Measurements from ENCODE around the gene PFAS.

The PFAS gene

DNA sequence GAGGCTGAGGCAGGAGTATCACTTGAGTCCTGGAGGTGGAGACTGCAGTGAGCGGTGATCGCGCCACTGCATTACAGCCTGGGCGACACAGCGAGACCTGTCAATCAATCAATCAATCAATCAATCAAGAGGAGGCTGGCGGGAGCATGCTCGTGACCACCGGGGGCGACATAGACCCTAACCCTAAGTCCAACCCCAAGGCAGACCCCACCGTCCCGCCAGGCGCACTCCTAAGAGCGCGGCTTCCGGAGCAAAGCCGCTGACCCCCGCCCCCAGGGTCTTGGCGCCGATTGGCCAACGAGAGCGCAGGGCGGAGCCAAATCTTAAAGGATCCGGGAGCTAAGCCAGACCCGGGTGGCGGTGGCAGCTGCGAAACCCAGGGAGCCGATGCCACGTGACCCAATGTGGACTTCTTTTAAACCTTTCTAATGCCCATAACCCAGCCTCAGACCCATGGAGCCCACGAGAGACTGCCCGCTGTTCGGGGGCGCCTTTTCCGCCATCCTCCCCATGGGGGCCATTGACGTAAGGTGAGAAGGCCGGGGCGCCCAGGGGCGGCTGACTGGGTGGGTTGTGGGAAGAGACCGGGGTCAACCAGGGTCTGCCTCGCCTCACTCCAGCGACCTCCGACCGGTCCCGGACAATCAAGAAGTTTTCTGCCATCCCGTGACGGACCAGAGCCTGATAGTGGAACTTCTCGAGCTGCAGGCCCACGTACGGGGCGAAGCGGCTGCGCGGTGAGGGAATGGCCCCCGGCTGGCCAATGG, 39.4 kb downstream of the PFAS start, which contains the start of gene RANGRF:
Gene RANGRF (plus strand): TSS at position 335 of the 767 bp plus-strand sequence. CDS start 119 bp downstream, at position 454.
- peak within 1 kb of the TSS; percentile 94 for H3K4me3 ChIP-seq (ENCODE audit: control insufficient read depth, low read depth, low read length)
- TF ChIP-seq CTCF (IDR thresholded peaks at IDR 0.05; ENCODE audit: control insufficient read depth, insufficient read depth, low read depth, low read length, missing control alignments) = no peak
- DNase-seq (ENCODE audit: low read depth) = peak; percentile 11

DNA sequence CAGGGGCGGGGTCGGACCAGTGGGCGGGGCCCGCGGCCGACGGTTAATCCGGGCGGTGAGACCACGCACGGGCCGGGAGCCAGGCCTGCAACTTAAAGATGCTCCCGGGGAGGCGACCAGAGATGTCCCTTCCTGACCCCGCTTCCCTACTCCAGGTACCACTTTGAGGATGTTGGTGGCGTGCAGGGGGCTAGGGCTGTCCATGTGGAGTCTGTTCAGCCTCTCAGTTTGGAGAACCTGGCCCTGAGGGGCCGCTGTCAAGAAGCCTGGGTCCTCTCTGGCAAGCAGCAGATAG, 40.0 kb downstream of the PFAS start:
- TF ChIP-seq CTCF (IDR thresholded peaks at IDR 0.05; ENCODE audit: control insufficient read depth, insufficient read depth, low read depth, low read length, missing control alignments) = no peak
- H3K4me3 ChIP-seq (ENCODE audit: control insufficient read depth, low read depth, low read length) = peak overlapping the region; percentile 94
- DNase-seq (ENCODE audit: low read depth) = no peak

GRCh38 chr17:8290043-8290442, 41.0 kb downstream of the PFAS start:
- H3K4me3 ChIP-seq (ENCODE audit: control insufficient read depth, low read depth, low read length) = no peak overlapping the region
- TF ChIP-seq CTCF (IDR thresholded peaks at IDR 0.05; ENCODE audit: control insufficient read depth, insufficient read depth, low read depth, low read length, missing control alignments) = no peak
- no peak for DNase-seq (ENCODE audit: low read depth)

DNA sequence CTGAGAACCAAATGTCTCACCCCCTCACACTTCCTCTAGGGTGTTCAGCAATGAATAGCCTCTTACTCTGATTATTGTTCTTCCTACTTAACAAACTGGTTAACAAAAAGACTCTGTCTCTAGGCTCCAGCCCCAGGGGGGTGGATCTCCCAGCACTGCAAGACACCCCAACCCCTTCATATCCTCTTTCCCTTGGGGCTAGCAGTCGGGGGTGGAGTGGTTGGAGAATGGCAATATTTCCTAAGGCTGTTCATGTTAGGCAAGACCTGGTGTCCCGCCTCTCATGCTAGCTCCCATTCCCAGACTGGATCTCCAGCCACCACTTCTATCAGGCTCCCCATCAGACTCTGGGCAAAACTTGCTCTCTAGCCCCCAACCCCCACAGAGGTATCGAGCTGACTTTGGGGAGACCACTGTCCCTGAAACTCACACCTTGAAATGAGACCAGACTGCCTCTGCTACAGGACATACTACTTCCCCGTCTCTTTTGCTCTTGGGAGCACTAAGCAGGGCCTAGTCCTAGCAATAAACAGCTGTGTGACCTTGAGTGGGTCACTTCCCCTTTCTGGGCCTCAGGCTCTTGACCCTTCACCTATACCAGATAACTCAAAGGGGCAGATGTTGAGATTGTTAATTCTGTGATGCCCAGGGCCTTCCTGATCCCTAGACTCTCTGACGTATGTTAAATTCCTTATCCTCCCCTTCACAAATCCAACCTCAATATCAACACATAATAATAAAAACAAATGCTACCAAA, 43.7 kb downstream of the PFAS start:
- TF ChIP-seq CTCF (IDR thresholded peaks at IDR 0.05; ENCODE audit: control insufficient read depth, insufficient read depth, low read depth, low read length, missing control alignments) = no peak
- DNase-seq (ENCODE audit: low read depth) = no peak
- H3K4me3 ChIP-seq (ENCODE audit: control insufficient read depth, low read depth, low read length) = no peak overlapping the region

DNA sequence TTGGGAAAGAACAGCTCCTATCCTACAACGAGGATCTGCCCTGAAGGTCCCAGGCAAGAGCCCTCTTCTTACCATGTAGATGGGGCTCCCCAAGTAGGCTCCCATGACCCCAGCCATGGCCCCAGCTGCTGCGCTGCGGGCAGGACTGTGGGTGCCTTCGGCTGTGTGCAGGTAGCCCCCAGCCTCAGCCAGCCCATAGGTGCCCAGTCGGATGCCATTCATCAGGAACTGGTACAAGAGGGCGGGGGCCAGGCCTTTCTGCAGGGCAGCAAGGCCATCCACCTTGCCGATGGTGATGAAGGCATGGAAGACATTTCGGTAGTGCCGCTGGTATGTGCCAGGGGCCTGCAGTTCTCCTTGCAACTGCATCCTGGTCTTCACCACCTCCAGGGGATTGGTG, 45.3 kb downstream of the PFAS start:
- no peak for DNase-seq (ENCODE audit: low read depth)
- TF ChIP-seq CTCF (IDR thresholded peaks at IDR 0.05; ENCODE audit: control insufficient read depth, insufficient read depth, low read depth, low read length, missing control alignments) = no peak
- H3K4me3 ChIP-seq (ENCODE audit: control insufficient read depth, low read depth, low read length) = no peak overlapping the region

DNA sequence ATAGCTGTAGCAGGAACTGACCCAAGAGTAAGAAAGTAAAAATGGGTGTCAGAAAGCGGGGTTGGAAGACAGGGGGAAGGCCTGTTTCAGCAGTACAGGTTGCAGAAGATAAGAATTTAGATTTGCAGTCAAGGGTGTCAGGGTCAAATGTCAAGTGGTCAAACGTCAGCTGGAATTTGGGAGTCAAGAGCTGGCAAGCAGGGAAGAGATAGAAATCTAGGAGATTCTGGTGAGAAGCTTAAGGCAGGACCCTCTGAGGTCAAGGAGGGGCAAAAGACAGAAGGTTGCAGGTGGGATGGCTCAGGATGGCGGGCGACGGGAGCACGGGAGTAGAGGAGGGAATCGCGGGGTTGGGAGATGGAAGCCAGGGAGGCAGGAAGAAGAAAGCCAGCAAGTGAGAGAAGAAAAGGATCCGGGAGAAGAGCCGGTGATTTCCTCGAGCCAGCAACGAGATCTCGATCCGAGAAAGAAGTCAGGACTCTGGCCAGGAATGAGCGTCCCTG, 45.8 kb downstream of the PFAS start:
- peak overlapping the region; percentile 59 for H3K4me3 ChIP-seq (ENCODE audit: control insufficient read depth, low read depth, low read length)
- TF ChIP-seq CTCF (IDR thresholded peaks at IDR 0.05; ENCODE audit: control insufficient read depth, insufficient read depth, low read depth, low read length, missing control alignments) = no peak
- DNase-seq (ENCODE audit: low read depth) = no peak

Data from AG09309 (cell line).